Measurements from ENCODE around the gene SAMD4A.

SAMD4A gene

DNA sequence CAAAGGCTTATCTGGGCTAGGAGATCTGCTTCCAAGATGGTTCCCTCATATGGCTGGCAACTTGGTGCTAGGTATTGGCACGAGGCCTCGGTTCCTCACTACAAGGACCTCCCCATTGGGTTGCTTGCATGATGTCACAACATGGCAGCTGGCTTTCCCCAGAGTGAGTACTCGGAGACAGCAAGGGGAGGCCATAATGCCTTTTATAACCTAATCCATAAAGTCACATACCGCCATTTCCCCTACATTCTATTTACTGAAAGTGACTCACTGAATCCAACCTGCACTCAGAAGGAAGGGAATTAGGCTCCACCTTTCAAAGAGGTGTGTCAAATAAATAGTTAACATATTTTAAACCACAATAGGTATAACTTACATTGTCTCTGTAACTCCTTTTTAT lies 130.9 kb downstream of the SAMD4A start:
- no peak for DNase-seq (ENCODE audit: extremely low read depth, low read depth)
- TF ChIP-seq, protein P1, sequence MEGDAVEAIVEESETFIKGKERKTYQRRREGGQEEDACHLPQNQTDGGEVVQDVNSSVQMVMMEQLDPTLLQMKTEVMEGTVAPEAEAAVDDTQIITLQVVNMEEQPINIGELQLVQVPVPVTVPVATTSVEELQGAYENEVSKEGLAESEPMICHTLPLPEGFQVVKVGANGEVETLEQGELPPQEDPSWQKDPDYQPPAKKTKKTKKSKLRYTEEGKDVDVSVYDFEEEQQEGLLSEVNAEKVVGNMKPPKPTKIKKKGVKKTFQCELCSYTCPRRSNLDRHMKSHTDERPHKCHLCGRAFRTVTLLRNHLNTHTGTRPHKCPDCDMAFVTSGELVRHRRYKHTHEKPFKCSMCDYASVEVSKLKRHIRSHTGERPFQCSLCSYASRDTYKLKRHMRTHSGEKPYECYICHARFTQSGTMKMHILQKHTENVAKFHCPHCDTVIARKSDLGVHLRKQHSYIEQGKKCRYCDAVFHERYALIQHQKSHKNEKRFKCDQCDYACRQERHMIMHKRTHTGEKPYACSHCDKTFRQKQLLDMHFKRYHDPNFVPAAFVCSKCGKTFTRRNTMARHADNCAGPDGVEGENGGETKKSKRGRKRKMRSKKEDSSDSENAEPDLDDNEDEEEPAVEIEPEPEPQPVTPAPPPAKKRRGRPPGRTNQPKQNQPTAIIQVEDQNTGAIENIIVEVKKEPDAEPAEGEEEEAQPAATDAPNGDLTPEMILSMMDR (IDR thresholded peaks at IDR 0.05; ENCODE audit: low read depth, low read length): no peak

- DNase-seq (ENCODE audit: extremely low read depth, low read depth): no peak
- TF ChIP-seq, protein P1 (IDR thresholded peaks at IDR 0.05; ENCODE audit: low read depth, low read length): no peak
Measured at GRCh38 chr14:54698501-54698900, 131.6 kb downstream of the SAMD4A start.

- TF ChIP-seq, protein P1 (IDR thresholded peaks at IDR 0.05; ENCODE audit: low read depth, low read length): no peak
- DNase-seq (ENCODE audit: extremely low read depth, low read depth): no peak
Measured at GRCh38 chr14:54698966-54699530, 132.1 kb downstream of the SAMD4A start.

- DNase-seq (ENCODE audit: extremely low read depth, low read depth): no peak
- TF ChIP-seq, protein P1 (IDR thresholded peaks at IDR 0.05; ENCODE audit: low read depth, low read length): no peak
Measured at GRCh38 chr14:54699735-54700134, 132.8 kb downstream of the SAMD4A start.

DNA sequence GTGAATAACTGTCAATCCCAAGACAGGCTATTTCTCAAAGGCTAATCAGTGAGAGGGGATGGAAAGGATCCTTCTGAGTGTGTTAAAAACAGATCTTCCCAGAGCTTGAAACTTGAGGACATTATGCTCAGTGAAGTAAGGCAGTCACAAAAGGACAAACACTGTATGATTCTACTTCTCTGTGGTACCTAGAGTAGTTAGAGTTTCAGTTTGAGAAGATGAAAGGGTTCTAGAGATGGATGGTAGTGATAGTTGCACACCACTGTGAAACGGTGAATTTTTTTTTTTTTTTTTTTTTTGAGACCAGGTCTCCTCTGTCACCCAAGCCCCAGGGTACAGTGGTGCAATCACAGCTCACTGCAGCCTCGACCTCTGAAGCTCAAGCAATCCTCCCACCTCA lies 133.8 kb downstream of the SAMD4A start:
- TF ChIP-seq, protein P1 (IDR thresholded peaks at IDR 0.05; ENCODE audit: low read depth, low read length): no peak
- no peak for DNase-seq (ENCODE audit: extremely low read depth, low read depth)

GRCh38 chr14:54702014-54702491 lies 135.1 kb downstream of the SAMD4A start:
- no peak for DNase-seq (ENCODE audit: extremely low read depth, low read depth)
- TF ChIP-seq, protein P1 (IDR thresholded peaks at IDR 0.05; ENCODE audit: low read depth, low read length): no peak

DNA sequence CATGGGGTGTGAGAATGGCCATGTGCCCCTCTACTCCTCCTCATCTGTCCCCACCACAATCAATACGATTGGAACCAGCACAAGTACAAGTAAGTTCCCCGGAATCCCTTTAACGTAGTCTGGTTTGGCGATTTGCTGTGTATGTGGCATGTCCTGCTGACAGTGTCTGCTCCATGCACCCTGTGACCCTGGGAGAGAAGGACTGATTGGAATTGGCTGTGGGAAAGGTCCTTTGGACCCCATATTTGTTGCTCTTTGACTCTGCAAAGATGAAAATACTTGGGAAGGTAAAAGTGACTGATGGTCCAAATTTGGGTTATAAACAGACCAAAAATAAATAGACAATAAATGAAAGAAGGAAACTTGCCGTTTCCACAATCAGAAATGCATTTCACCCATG lies 135.6 kb downstream of the SAMD4A start:
- TF ChIP-seq, protein P1 (IDR thresholded peaks at IDR 0.05; ENCODE audit: low read depth, low read length): no peak
- DNase-seq (ENCODE audit: extremely low read depth, low read depth): no peak
